K562 (cell line): ENCODE results near the gene TRAF3. TPM values are rescaled to one million over a fixed set of nuclear protein-coding genes. Genes with fewer than 3 reads are reported as not detected.
A peak's percentile ranks its signal among the peaks of the same experiment; 100 is the strongest.

Source experiments
- CBFA2T2 ChIP-seq: fragments of 450-650 bp; conservative IDR thresholded peaks from 2 replicates; pipeline ENCODE4 v1.6.1; 2017; ENCODE audit warnings: mild to moderate bottlenecking
- CGGBP1 ChIP-seq: fragments of 250-450 bp; sonication (Bioruptor Pico); IDR thresholded peaks from 2 replicates; pipeline ENCODE4 v1.9.0; 2021; ENCODE audit warnings: mild to moderate bottlenecking
- EGR1 ChIP-seq: fragments of 450-650 bp; conservative IDR thresholded peaks from 2 replicates; pipeline ENCODE4 v1.6.1; 2017; ENCODE audit warnings: mild to moderate bottlenecking
- IFI16 ChIP-seq: fragments of 250-450 bp; sonication (Bioruptor Pico); IDR thresholded peaks from 2 replicates; pipeline ENCODE4 v2.1.2; 2022; ENCODE audit warnings: mild to moderate bottlenecking, inconsistent platforms
- MEF2A ChIP-seq: IDR thresholded peaks from 2 replicates; pipeline ENCODE4 v1.6.1; 2011; ENCODE audit warnings: low read depth, mild to moderate bottlenecking, low read length, moderate library complexity; ENCODE audit not compliant: control insufficient read depth
- NFIX ChIP-seq: fragments of 250-450 bp; sonication (Bioruptor Pico); IDR thresholded peaks from 2 replicates; pipeline ENCODE4 v1.4.0; 2020; ENCODE audit warnings: low read depth, mild to moderate bottlenecking, moderate library complexity
- NR1H2 ChIP-seq: sonication (generic); formaldehyde crosslinking; IDR thresholded peaks from 2 replicates; pipeline ENCODE4 v1.4.0; 2020; ENCODE audit warnings: mild to moderate bottlenecking, missing genetic modification reagents
- PKNOX1 ChIP-seq: fragments of 450-650 bp; IDR thresholded peaks from 2 replicates; pipeline ENCODE4 v1.6.1; 2016
- RBFOX2 ChIP-seq: fragments of 200-400 bp; formaldehyde crosslinking; IDR thresholded peaks from 2 replicates; pipeline ENCODE4 v1.6.1; 2017; ENCODE audit warnings: low read depth, mild to moderate bottlenecking, low read length, moderate library complexity
- RCOR1 ChIP-seq, 2 experiments: IDR thresholded peaks; 2 replicates each; pipeline ENCODE4 v1.6.1; 2012; ENCODE audit warnings: low read depth in 2 of 2, low read length in 2 of 2, borderline replicate concordance in 1 of 2, improper control_type of control experiment in 1 of 2
- RNF2 ChIP-seq: sonication (generic); IDR thresholded peaks from 2 replicates; pipeline ENCODE4 v1.6.1; 2016
- SPI1 ChIP-seq: IDR thresholded peaks from 2 replicates; pipeline ENCODE4 v1.6.1; 2011; ENCODE audit warnings: low read depth, low read length, control low read depth, borderline replicate concordance
- TAF1 ChIP-seq: IDR thresholded peaks from 2 replicates; pipeline ENCODE4 v1.6.1; 2011; ENCODE audit warnings: mild to moderate bottlenecking, low read length, moderate library complexity; ENCODE audit not compliant: insufficient read depth, control insufficient read depth, severe bottlenecking; ENCODE audit errors: extremely low read depth
- ZMIZ1 ChIP-seq, 2 experiments: fragments of 150-350 bp in 1 of 2; IDR thresholded peaks; 2 replicates each; pipeline ENCODE4 v1.6.1; 2012 to 2016; ENCODE audit warnings: low read depth in 2 of 2, low read length in 2 of 2, mild to moderate bottlenecking in 1 of 2, moderate library complexity in 1 of 2
- ZNF551 ChIP-seq: fragments of 250-450 bp; sonication (Bioruptor Pico); IDR thresholded peaks from 2 replicates; pipeline ENCODE4 v1.5.0; 2021; ENCODE audit warnings: mild to moderate bottlenecking, moderate library complexity
- ZNF57 ChIP-seq: fragments of 450-650 bp; formaldehyde crosslinking; IDR thresholded peaks from 2 replicates; pipeline ENCODE4 v1.4.0; 2020; ENCODE audit warnings: mild to moderate bottlenecking, moderate library complexity
- ZNF696 ChIP-seq: fragments of 250-450 bp; sonication (Bioruptor Pico); conservative IDR thresholded peaks from 2 replicates; pipeline ENCODE4 v1.4.0; 2020; ENCODE audit warnings: mild to moderate bottlenecking, moderate library complexity
- ZNF740 ChIP-seq, 3 experiments: fragments of 200-800 bp in 1 of 3; sonication (Bioruptor generic) in 1 of 3; sonication (generic) in 1 of 3; formaldehyde crosslinking in 1 of 3; IDR thresholded peaks; 2 replicates each; pipeline versions ENCODE4 v1.6.1 to v1.8.0; 2016 to 2022; ENCODE audit warnings: mild to moderate bottlenecking in 2 of 3, missing compliant biosample characterization in 2 of 3, missing genetic modification characterization in 2 of 3, missing genetic modification reagents in 1 of 3
- polyA plus RNA-seq, 8 experiments: library from polyadenylated mRNA; depleted of rRNA in 4 of 8; stranded (reverse) in 5 of 8; unstranded in 3 of 8; fragments of >200 nt; fragmentation: Nextera tagmentation in 2 of 8; fragmentation: Illumina TruSeq in 1 of 8; extraction: Ambion mirVana in 2 of 8; extraction: Trizol in 1 of 8; gene quantifications; 2 replicates each; pipeline versions ENCODE4 v1.2.1 to v1.2.3, GENCODE V29; 2011 to 2014; ENCODE audit warnings: inconsistent platforms in 1 of 8, missing spikeins in 1 of 8
- total RNA-seq, 7 experiments: library from RNA; depleted of rRNA in 6 of 7; stranded (reverse); fragments of >200 nt in 6 of 7; fragmentation: Illumina TruSeq in 2 of 7; extraction: Trizol in 2 of 7; gene quantifications; 2 replicates each; pipeline versions ENCODE4 v1.2.1 to v1.2.3, GENCODE V29; 2011 to 2021; ENCODE audit warnings: low replicate concordance in 1 of 7
- TF ChIP-seq, protein P1 (sequence below): sonication (generic); formaldehyde crosslinking; IDR thresholded peaks from 2 replicates; pipeline ENCODE4 v1.8.0; 2023; ENCODE audit warnings: mild to moderate bottlenecking, missing genetic modification reagents

TRAF3 gene
- total and polyA plus RNA-seq, 9 of the 15 experiments (the other 6 are each of a cell fraction or from before 2014, with no cell fraction given) = 0.52 to 21.3 (median 9.9) TPM

DNA sequence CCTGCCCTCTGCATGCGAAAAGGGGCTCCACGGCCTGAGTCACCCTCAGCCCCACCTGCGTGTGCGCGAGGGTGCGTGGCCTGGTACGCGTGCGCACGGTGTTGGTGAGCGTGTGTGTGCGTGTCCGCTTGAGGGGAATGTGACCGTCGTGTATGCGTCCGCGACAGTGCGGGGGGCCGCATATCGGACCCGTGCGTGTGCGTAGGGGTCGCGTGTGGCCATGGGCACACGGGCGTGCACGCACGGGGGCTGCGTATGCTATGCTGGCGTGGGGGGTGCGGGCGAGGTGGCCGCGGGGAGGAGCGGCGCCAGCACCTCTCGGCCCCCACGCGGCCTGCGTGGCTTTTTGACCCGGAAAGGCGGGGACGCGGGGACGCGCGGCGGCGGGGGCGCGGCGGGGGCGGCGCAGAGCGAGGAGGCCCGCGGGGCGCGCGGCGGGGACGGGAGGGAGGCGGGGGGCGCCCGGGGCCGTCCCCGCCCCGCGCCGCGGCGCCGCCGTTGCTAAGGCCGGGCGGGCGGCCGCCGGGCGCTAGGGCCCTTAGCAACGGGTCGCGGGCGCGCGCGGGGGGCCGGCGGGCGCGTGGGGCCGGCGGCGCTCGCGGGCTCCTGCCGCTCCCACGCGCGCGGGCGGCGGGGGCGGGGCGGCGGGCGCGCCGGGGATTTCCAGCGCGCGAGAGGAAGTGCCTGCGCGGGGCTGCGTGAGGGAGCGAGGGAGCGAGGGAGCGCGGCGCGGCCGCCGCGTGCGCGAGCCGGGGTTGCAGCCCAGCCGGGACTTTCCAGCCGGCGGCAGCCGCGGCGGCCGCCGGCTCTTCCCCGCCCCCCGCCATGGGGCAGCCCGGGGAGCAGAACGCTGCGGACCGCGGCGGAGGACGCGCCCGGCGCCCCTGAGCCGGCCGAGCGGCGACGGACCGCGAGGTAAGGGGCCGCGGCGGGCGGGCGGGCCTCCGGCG lies at the start of gene TRAF3 (continued):
- TF ChIP-seq ZNF57 (CRISPR knock-in tag) = no peak
- no peak for TF ChIP-seq NR1H2
- no peak for TF ChIP-seq IFI16 (CRISPR knock-in tag)
- no peak for TF ChIP-seq CBFA2T2
- no peak for TF ChIP-seq MEF2A
- TF ChIP-seq EGR1 = peak; percentile 46
- TF ChIP-seq CGGBP1 (CRISPR knock-in tag) = no peak
- TF ChIP-seq ZMIZ1 (IDR thresholded peaks at IDR 0.05; ENCODE audit: low read depth in 2 of 2, low read length in 2 of 2) = no peak
- TF ChIP-seq SPI1 = peak; percentile 37; the same call in 1 of the 2 replicates
- no peak for TF ChIP-seq ZNF551 (CRISPR knock-in tag)
- TF ChIP-seq, protein P1, sequence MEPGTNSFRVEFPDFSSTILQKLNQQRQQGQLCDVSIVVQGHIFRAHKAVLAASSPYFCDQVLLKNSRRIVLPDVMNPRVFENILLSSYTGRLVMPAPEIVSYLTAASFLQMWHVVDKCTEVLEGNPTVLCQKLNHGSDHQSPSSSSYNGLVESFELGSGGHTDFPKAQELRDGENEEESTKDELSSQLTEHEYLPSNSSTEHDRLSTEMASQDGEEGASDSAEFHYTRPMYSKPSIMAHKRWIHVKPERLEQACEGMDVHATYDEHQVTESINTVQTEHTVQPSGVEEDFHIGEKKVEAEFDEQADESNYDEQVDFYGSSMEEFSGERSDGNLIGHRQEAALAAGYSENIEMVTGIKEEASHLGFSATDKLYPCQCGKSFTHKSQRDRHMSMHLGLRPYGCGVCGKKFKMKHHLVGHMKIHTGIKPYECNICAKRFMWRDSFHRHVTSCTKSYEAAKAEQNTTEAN (CRISPR knock-in tag) = no peak
- TF ChIP-seq TAF1 = peak; percentile 20
- TF ChIP-seq RCOR1 (IDR thresholded peaks at IDR 0.05; ENCODE audit: borderline replicate concordance in 1 of 2, low read depth in 2 of 2, low read length in 2 of 2) = no peak
- peak; percentile 89 for TF ChIP-seq ZNF740 (CRISPR knock-in tag; IDR thresholded peaks at IDR 0.05)
- 0 out of 4 replicates have a peak, but pooled peaks of 1 of the 2 experiments have one; percentile 29 for TF ChIP-seq ZNF740 (tag; IDR thresholded peaks at IDR 0.05)
- no peak for TF ChIP-seq PKNOX1
- TF ChIP-seq ZNF696 (CRISPR knock-in tag) = no peak
- TF ChIP-seq RBFOX2 = peak; percentile 66
- no peak for TF ChIP-seq RNF2
- no peak for TF ChIP-seq NFIX (CRISPR knock-in tag)
